Loucy (cell line): ENCODE results near the gene DTNA.

Experiments used
- H2AFZ ChIP-seq: fragments of 200-600 bp; sonication (generic); 2 replicates; pipeline ENCODE4 v1.6.0; 2016; ENCODE audit warnings: antibody characterized with exemption, mild to moderate bottlenecking, low read length, moderate library complexity
- H3F3A ChIP-seq: fragments of 200-600 bp; 2 replicates; pipeline ENCODE4 v1.6.0; 2016; ENCODE audit warnings: antibody characterized with exemption, low read depth, mild to moderate bottlenecking
- H3K27me3 ChIP-seq: fragments of 200-600 bp; sonication (generic); 2 replicates; pipeline ENCODE4 v1.6.1; 2014; ENCODE audit warnings: low read length, mild to moderate bottlenecking; ENCODE audit not compliant: insufficient read depth, poor library complexity, severe bottlenecking
- H3K36me3 ChIP-seq: fragments of 200-600 bp; sonication (generic); 2 replicates; pipeline ENCODE4 v1.6.1; 2016; ENCODE audit warnings: low read length; ENCODE audit not compliant: insufficient read depth
- H3K4me1 ChIP-seq: fragments of 200-600 bp; sonication (generic); 2 replicates; pipeline ENCODE4 v1.5.1; 2014; ENCODE audit warnings: low read length, mild to moderate bottlenecking; ENCODE audit not compliant: insufficient read depth, poor library complexity, severe bottlenecking
- H3K4me2 ChIP-seq: fragments of 200-600 bp; sonication (generic); 2 replicates; pipeline ENCODE4 v1.6.0; 2014; ENCODE audit warnings: antibody characterized with exemption, low read length, low read depth, mild to moderate bottlenecking; ENCODE audit not compliant: poor library complexity, severe bottlenecking
- H3K4me3 ChIP-seq: fragments of 200-600 bp; sonication (generic); 2 replicates; pipeline ENCODE4 v1.5.1; 2014; ENCODE audit warnings: low read length, mild to moderate bottlenecking, mixed read lengths; ENCODE audit not compliant: poor library complexity, severe bottlenecking
- H3K79me2 ChIP-seq: fragments of 200-600 bp; sonication (generic); 2 replicates; pipeline ENCODE4 v1.6.1; 2014; ENCODE audit warnings: low read length; ENCODE audit not compliant: insufficient read depth
- H3K9ac ChIP-seq: fragments of 200-600 bp; sonication (generic); 2 replicates; pipeline ENCODE4 v1.6.0; 2014; ENCODE audit warnings: mild to moderate bottlenecking, low read depth, low read length, moderate library complexity; ENCODE audit not compliant: poor library complexity, severe bottlenecking
- H3K9me2 ChIP-seq: fragments of 200-600 bp; sonication (generic); replicated peaks from 2 replicates; pipeline ENCODE4 v1.6.1; 2016; ENCODE audit warnings: low read depth, low read length, mixed read lengths
- H3K9me3 ChIP-seq: fragments of 200-600 bp; sonication (generic); 2 replicates; pipeline ENCODE4 v1.6.1; 2014; ENCODE audit warnings: mild to moderate bottlenecking, antibody characterized with exemption, low read length, low read depth; ENCODE audit not compliant: insufficient read depth
- H4K20me1 ChIP-seq: fragments of 200-600 bp; sonication (generic); 2 replicates; pipeline ENCODE4 v1.6.0; 2014; ENCODE audit warnings: antibody characterized with exemption, low read length, mild to moderate bottlenecking; ENCODE audit not compliant: insufficient read depth, poor library complexity, severe bottlenecking
- CTCF ChIP-seq: fragments of 200-600 bp; sonication (generic); conservative IDR thresholded peaks from 2 replicates; pipeline ENCODE4 v1.5.1; 2014; ENCODE audit warnings: mild to moderate bottlenecking, antibody characterized with exemption, low read length
- EZH2phosphoT487 ChIP-seq: fragments of 200-600 bp; IDR thresholded peaks from 2 replicates; pipeline ENCODE4 v1.6.1; 2018; ENCODE audit warnings: antibody characterized with exemption, mild to moderate bottlenecking, moderate library complexity, borderline replicate concordance

Gene DTNA

GRCh38 chr18:34749721-34750120, 39.6 kb downstream of the DTNA start:
- Histone ChIP-seq H3K9ac (no peak overlapping the region), H3K4me2 (no peak overlapping the region), H3K79me2 (no peaks in the 10 kb centered on the region), H2AFZ (no peak overlapping the region), H3K27me3 (no peaks in the 10 kb centered on the region), H4K20me1 (no peaks in the 10 kb centered on the region), H3K9me3 (no peaks in the 10 kb centered on the region), H3K36me3 (no peaks in the 10 kb centered on the region), H3K4me1 (no peaks in the 10 kb centered on the region), H3K9me2 (no peaks in the 10 kb centered on the region), H3K4me3 (no peak overlapping the region), H3F3A (no peaks in the 10 kb centered on the region)
- TF ChIP-seq EZH2phosphoT487 (no peak), CTCF (no peak)

- Histone ChIP-seq H3K9me2 (no peaks in the 10 kb centered on the region), H3K9ac (no peak overlapping the region), H2AFZ (no peak overlapping the region), H3K4me1 (no peaks in the 10 kb centered on the region), H3F3A (no peaks in the 10 kb centered on the region), H3K9me3 (no peaks in the 10 kb centered on the region), H3K27me3 (no peaks in the 10 kb centered on the region), H3K36me3 (no peaks in the 10 kb centered on the region), H4K20me1 (no peaks in the 10 kb centered on the region), H3K79me2 (no peaks in the 10 kb centered on the region), H3K4me3 (no peak overlapping the region), H3K4me2 (no peak overlapping the region)
- no peak for TF ChIP-seq CTCF
- TF ChIP-seq EZH2phosphoT487, result no peak
Measured at GRCh38 chr18:34752056-34752455, 42.0 kb downstream of the DTNA start.

- no peaks in the 10 kb centered on the region for H3K79me2 ChIP-seq
- H3F3A ChIP-seq, result no peaks in the 10 kb centered on the region
- H3K27me3 ChIP-seq, result no peaks in the 10 kb centered on the region
Measured at GRCh38 chr18:34754300-34754699, 44.2 kb downstream of the DTNA start.

More at GRCh38 chr18:34754300-34754699, 44.2 kb downstream of the DTNA start:
- H3K9ac ChIP-seq, result no peak overlapping the region
- no peak overlapping the region for H2AFZ ChIP-seq
- no peaks in the 10 kb centered on the region for H4K20me1 ChIP-seq
- H3K4me1 ChIP-seq, result no peaks in the 10 kb centered on the region
- H3K9me2 ChIP-seq, result no peaks in the 10 kb centered on the region
- no peak for TF ChIP-seq EZH2phosphoT487
- no peak for TF ChIP-seq CTCF
- H3K4me2 ChIP-seq, result no peak overlapping the region
- no peaks in the 10 kb centered on the region for H3K9me3 ChIP-seq
- H3K36me3 ChIP-seq, result no peaks in the 10 kb centered on the region
- H3K4me3 ChIP-seq, result no peak overlapping the region
